GM18858 (cell line): ENCODE results near the gene CREB1.
"Not testable (repeated sequence)": the region's sequence is repeated elsewhere in the genome, so short reads cannot be mapped to it uniquely, and the experiment has no call there.

ENCODE experiments used
- ATAC-seq: cut with Tn5 transposase; IDR thresholded peaks from one replicate; pipeline ENCODE4 v1.9.1; 2021; ENCODE audit not compliant: unreplicated experiment

Gene CREB1

DNA sequence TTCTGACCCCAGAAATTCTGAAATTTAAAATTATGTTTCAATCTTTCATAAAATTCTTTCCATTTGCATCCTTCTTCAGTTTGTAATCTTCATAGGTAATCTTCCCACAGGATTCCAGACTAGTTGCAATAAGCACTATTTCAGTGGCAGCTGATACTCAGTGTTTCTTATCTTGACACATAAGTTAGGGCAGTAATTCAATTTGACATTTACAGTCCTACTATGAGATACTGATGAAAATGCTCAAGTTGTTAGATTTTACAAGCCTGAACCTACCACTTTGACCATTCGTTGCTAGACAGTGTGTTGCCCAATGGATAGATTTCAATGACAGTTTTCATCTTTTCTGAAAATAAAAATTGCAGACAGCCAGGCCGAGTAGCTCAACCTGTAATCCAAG is 85.1 kb downstream of the CREB1 start:
- no peak for ATAC-seq

GRCh38 chr2:207616185-207616584 is 86.4 kb downstream of the CREB1 start:
- ATAC-seq: no peak

GRCh38 chr2:207617011-207617671 is 87.4 kb downstream of the CREB1 start:
- no peak for ATAC-seq

DNA sequence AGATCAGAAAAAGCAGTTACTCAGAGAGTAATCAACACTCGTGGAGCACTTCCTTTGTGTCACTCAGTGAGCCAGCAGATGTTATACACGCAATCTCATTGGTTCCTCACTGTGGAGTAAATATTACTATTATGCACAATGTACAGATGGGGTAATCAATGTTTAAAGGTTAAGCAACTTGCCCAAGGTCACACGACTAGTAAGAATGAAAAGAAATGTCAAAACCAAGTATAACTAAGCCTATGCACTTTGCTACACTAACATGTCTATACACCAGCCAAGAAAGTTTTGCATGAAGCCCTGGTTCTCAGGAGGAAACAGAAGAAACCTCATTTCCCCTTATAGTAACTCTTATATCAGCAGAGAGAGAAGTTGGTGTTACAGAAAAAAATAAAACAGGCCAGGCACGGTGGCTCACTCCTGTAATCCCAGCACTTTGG is 90.0 kb downstream of the CREB1 start:
- ATAC-seq: peak; percentile 44

- ATAC-seq: no peak
Observed at GRCh38 chr2:207621501-207622039, 91.8 kb downstream of the CREB1 start.

GRCh38 chr2:207624185-207625013 is 94.6 kb downstream of the CREB1 start:
- ATAC-seq: peak; percentile 27

- peak; percentile 53 for ATAC-seq
Observed at GRCh38 chr2:207625014-207625907, 95.5 kb downstream of the CREB1 start, which contains the start of gene METTL21A. Gene METTL21A (minus strand): TSS chr2:207625394. CDS start chr2:207624375, 1,019 bp downstream.

- no peak for ATAC-seq
Observed at GRCh38 chr2:207629553-207629952, 99.8 kb downstream of the CREB1 start.

DNA sequence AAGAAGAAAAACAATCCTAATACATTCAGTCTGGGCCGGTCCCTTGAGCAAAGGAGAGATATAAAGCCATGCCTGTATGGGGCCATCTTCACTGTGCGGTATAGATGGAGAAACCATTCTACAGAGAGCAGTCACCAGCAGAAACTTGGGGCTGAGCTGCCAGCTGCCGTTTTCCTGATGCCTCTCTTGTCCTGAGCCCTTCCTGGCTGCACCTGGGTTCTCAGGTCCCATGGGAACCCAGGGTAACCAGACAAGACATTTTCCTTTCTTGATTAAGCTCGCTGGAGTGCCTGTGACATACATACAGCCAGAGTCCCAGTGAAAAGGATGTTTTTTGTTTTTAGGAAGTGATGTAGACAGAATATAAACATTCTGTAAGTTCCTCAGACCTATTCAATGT is 100.7 kb downstream of the CREB1 start:
- ATAC-seq: no peak

DNA sequence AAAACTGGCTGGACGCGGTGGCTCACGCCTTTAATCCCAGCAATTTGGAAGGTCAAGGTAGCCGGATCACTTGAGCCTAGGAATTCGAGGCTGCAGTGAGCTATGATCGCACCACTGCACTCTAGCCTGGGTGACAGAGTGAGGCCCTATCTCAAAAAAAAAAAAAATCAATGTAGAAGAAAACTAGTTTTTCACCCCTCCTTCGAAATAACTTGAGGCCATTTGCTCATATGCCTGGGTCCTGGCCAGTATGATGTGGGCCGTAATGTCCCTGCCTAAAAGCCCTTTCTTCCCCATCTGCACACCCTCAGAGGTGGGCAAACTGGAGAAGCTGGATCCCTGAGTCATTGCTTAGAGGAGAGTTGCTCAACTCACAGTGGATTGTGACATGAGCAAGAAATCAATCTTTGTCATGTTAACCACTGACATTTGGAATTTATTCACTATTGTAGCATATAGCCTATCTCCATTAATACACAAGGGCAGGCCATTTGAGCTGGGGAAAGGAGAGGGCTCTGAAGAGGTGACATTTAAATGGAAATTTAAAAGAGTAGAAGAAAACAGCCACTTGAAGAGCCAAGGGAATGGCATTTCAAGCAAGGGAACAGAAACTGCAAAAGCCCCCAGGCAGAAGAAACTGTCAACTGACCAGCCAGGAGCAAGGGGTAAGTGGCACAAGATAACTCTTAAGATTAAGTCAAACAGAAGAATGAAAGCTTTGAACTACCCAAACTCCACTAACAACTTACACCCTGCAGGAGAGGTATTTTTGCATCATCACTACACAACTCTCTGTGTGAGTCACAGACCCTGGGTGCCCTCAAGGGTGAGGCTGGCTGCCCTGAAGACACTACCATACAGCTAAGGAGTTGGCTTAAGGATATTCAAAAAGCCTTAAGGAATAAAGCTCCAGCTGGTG is 103.1 kb downstream of the CREB1 start:
- ATAC-seq: peak; percentile 45

GRCh38 chr2:207633686-207634085 is 103.9 kb downstream of the CREB1 start:
- no peak for ATAC-seq

GRCh38 chr2:207635468-207636200 is 105.9 kb downstream of the CREB1 start:
- ATAC-seq: no peak

DNA sequence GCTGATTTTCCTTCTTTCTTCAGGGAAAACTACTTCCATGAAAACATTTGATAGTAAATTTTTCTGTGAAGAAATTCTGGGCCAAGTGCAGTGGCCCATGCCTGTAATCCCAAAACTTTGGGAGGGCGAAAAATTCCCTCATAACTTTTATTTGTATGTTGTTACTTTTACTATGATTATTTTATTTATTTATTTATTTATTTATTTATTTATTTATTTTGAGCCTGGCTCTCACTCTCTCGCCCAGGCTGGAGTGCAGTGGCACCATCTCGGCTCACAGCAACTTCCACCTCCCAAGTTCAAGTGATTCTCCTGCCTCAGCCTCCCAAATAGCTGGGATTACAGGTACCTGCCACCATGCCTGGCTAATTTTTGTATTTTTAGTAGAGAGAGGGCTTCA is 109.5 kb downstream of the CREB1 start:
- not testable (repeated sequence) for ATAC-seq

- no peak for ATAC-seq
Observed at GRCh38 chr2:207640160-207640559, 110.4 kb downstream of the CREB1 start.

DNA sequence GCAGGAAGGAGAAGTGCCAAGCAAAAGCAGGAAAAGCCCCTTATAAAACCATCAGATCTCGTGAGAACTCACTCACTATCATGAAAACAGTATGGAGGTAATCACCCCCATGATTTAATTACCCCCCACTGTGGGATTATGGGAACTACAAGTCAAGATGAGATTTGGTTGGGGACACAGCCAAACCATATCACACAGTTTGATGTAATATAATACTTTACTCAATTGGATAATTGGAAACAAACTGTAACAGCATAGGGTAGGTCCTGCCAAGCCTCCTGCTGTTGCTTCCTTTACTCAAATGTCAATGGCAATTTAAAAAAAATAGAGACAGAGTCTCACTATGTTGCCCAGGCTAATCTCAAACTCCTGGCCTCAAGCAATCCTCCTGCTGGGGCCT is 110.9 kb downstream of the CREB1 start:
- no peak for ATAC-seq

- ATAC-seq: no peak
Observed at GRCh38 chr2:207643892-207644291, 114.1 kb downstream of the CREB1 start.

- ATAC-seq: not testable (repeated sequence)
Observed at GRCh38 chr2:207646582-207646981, 116.8 kb downstream of the CREB1 start.
